OCI-LY1 (cell line): ENCODE results near the gene RER1.

Source experiments
- H2AFZ ChIP-seq: fragments of 200-600 bp; sonication (generic), shearing (Covaris generic); 2 replicates; pipeline ENCODE4 v1.6.0; 2014; ENCODE audit warnings: antibody characterized with exemption, mild to moderate bottlenecking, low read length
- H3F3A ChIP-seq: fragments of 200-600 bp; sonication (generic), shearing (Covaris generic); 2 replicates; pipeline ENCODE4 v1.6.0; 2014; ENCODE audit warnings: mild to moderate bottlenecking, antibody characterized with exemption, low read length, moderate library complexity; ENCODE audit not compliant: insufficient read depth
- H3K27ac ChIP-seq: fragments of 200-600 bp; sonication (generic); 2 replicates; pipeline ENCODE4 v1.5.1; 2014; ENCODE audit warnings: low read length, mixed run types, mild to moderate bottlenecking, low read depth; ENCODE audit not compliant: poor library complexity, severe bottlenecking
- H3K27me3 ChIP-seq: fragments of 200-600 bp; sonication (generic); 2 replicates; pipeline ENCODE4 v1.6.0; 2014; ENCODE audit warnings: antibody characterized with exemption, mild to moderate bottlenecking, low read length, moderate library complexity; ENCODE audit not compliant: insufficient read depth
- H3K36me3 ChIP-seq: fragments of 200-600 bp; sonication (generic); 2 replicates; pipeline ENCODE4 v1.6.1; 2014; ENCODE audit warnings: mild to moderate bottlenecking, antibody characterized with exemption, low read length, moderate library complexity, mixed read lengths; ENCODE audit not compliant: insufficient read depth
- H3K4me1 ChIP-seq: fragments of 200-600 bp; sonication (generic); 2 replicates; pipeline ENCODE4 v1.5.1; 2014; ENCODE audit warnings: mild to moderate bottlenecking, low read length, moderate library complexity; ENCODE audit not compliant: insufficient read depth, severe bottlenecking
- H3K4me2 ChIP-seq: fragments of 200-600 bp; sonication (generic), shearing (Covaris generic); 2 replicates; pipeline ENCODE4 v1.6.1; 2014; ENCODE audit warnings: low read length
- H3K4me3 ChIP-seq: fragments of 200-600 bp; sonication (generic); 2 replicates; pipeline ENCODE4 v1.5.1; 2014; ENCODE audit warnings: low read length, low read depth, mild to moderate bottlenecking, mixed read lengths; ENCODE audit not compliant: poor library complexity, severe bottlenecking
- H3K79me2 ChIP-seq: fragments of 200-600 bp; shearing (Covaris generic); 2 replicates; pipeline ENCODE4 v1.6.1; 2016; ENCODE audit warnings: mixed run types, low read length, mixed read lengths; ENCODE audit not compliant: insufficient read depth
- H3K9ac ChIP-seq: fragments of 200-600 bp; sonication (generic), shearing (Covaris generic); 2 replicates; pipeline ENCODE4 v1.6.1; 2014; ENCODE audit warnings: mild to moderate bottlenecking, low read length, mixed read lengths
- H3K9me2 ChIP-seq: fragments of 200-600 bp; sonication (generic), shearing (Covaris generic); 2 replicates; pipeline ENCODE4 v1.6.1; 2014; ENCODE audit warnings: low read depth, mild to moderate bottlenecking, low read length, mixed read lengths
- H3K9me3 ChIP-seq: fragments of 200-600 bp; shearing (Covaris generic); 2 replicates; pipeline ENCODE4 v1.6.1; 2014; ENCODE audit warnings: low read length, mixed read lengths
- H4K20me1 ChIP-seq: fragments of 200-600 bp; sonication (generic), shearing (Covaris generic); 2 replicates; pipeline ENCODE4 v1.6.0; 2016; ENCODE audit warnings: mild to moderate bottlenecking, low read length; ENCODE audit not compliant: insufficient read depth
- CTCF ChIP-seq: fragments of 200-600 bp; sonication (generic), shearing (Covaris generic); IDR thresholded peaks from 2 replicates; pipeline ENCODE4 v1.5.1; 2017; ENCODE audit warnings: mild to moderate bottlenecking, antibody characterized with exemption, low read length, moderate library complexity, mixed read lengths
- EZH2 ChIP-seq: fragments of 200-600 bp; sonication (generic), shearing (Covaris generic); IDR thresholded peaks from 2 replicates; pipeline ENCODE4 v1.8.0; 2017; ENCODE audit warnings: borderline replicate concordance, mixed run types, mild to moderate bottlenecking, antibody characterized with exemption, low read length, moderate library complexity, mixed read lengths

The RER1 gene

GRCh38 chr1:2375923-2376260, 15.7 kb upstream of the RER1 start:
- no peaks in the 10 kb centered on the region for H3K4me1 ChIP-seq
- no peaks in the 10 kb centered on the region for H3F3A ChIP-seq
- H3K4me3 ChIP-seq: no peak overlapping the region
- H3K27me3 ChIP-seq: 0 out of 2 replicates have a peak, but pooled peaks cover 5% of the 10 kb centered on the region
- H2AFZ ChIP-seq: no peak overlapping the region
- no peaks in the 10 kb centered on the region for H3K36me3 ChIP-seq
- H3K27ac ChIP-seq: no peak overlapping the region
- H3K9me3 ChIP-seq: no peaks in the 10 kb centered on the region
- no peaks in the 10 kb centered on the region for H4K20me1 ChIP-seq
- TF ChIP-seq CTCF (no peak), EZH2 (no peak)
- no peaks in the 10 kb centered on the region for H3K9me2 ChIP-seq
- no peak overlapping the region for H3K4me2 ChIP-seq
- H3K79me2 ChIP-seq: no peaks in the 10 kb centered on the region
- no peak overlapping the region for H3K9ac ChIP-seq

DNA sequence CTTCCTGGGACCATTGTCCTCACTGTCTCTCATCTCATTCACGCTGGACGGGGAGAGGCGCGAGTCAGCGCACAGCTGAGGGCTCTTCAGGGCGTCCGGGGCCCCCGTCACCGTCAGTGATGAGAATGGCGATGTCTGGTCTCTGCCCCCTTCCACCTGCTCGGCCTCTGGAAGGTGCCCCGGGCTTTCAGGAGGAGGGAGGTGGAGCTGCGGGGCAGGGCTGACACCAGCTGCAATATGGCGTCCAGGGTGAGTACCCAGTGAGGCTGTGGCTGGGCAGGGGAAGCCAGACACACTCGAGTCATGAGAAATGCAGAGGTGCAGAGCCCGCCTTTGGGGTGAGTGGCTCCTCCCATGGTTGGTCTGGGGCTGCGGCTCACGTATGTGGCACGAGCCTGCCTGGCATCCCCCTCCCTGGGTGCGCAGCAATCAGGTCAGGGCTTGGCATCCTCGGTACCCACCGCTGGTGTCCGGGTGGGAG, 15.3 kb upstream of the RER1 start:
- no peak overlapping the region for H3K4me2 ChIP-seq
- no peaks in the 10 kb centered on the region for H3F3A ChIP-seq
- no peaks in the 10 kb centered on the region for H4K20me1 ChIP-seq
- H2AFZ ChIP-seq: no peak overlapping the region
- no peak overlapping the region for H3K9ac ChIP-seq
- 0 out of 2 replicates have a peak, but pooled peaks cover 5% of the 10 kb centered on the region for H3K27me3 ChIP-seq
- no peak overlapping the region for H3K27ac ChIP-seq
- H3K9me2 ChIP-seq: no peaks in the 10 kb centered on the region
- H3K79me2 ChIP-seq: no peaks in the 10 kb centered on the region
- H3K4me1 ChIP-seq: no peaks in the 10 kb centered on the region
- no peaks in the 10 kb centered on the region for H3K9me3 ChIP-seq
- no peaks in the 10 kb centered on the region for H3K36me3 ChIP-seq
- TF ChIP-seq EZH2 (no peak), CTCF (no peak)
- no peak overlapping the region for H3K4me3 ChIP-seq

- Histone ChIP-seq H2AFZ (no peak overlapping the region), H3K9me3 (no peaks in the 10 kb centered on the region), H3F3A (no peaks in the 10 kb centered on the region), H3K4me3 (no peak overlapping the region), H3K27me3 (0 out of 2 replicates have a peak, but pooled peaks cover 5% of the 10 kb centered on the region), H4K20me1 (no peaks in the 10 kb centered on the region), H3K4me1 (no peaks in the 10 kb centered on the region), H3K9ac (no peak overlapping the region), H3K27ac (no peak overlapping the region), H3K79me2 (no peaks in the 10 kb centered on the region), H3K36me3 (no peaks in the 10 kb centered on the region), H3K9me2 (no peaks in the 10 kb centered on the region), H3K4me2 (no peak overlapping the region)
- TF ChIP-seq EZH2 (no peak), CTCF (no peak)
These were observed 14.5 kb upstream of the RER1 start for GRCh38 chr1:2376931-2377672.
